Measurements from ENCODE around the gene CYP2C18. TPM values are rescaled to one million over a fixed set of nuclear protein-coding genes. Genes with fewer than 3 reads are reported as not detected.

Gene CYP2C18
- 0.07 to 0.11 TPM (median 0.08 TPM) in 3 of 5 replicates, not detected in the others for total RNA-seq (2022; extraction: Qiagen RNA extraction)

DNA sequence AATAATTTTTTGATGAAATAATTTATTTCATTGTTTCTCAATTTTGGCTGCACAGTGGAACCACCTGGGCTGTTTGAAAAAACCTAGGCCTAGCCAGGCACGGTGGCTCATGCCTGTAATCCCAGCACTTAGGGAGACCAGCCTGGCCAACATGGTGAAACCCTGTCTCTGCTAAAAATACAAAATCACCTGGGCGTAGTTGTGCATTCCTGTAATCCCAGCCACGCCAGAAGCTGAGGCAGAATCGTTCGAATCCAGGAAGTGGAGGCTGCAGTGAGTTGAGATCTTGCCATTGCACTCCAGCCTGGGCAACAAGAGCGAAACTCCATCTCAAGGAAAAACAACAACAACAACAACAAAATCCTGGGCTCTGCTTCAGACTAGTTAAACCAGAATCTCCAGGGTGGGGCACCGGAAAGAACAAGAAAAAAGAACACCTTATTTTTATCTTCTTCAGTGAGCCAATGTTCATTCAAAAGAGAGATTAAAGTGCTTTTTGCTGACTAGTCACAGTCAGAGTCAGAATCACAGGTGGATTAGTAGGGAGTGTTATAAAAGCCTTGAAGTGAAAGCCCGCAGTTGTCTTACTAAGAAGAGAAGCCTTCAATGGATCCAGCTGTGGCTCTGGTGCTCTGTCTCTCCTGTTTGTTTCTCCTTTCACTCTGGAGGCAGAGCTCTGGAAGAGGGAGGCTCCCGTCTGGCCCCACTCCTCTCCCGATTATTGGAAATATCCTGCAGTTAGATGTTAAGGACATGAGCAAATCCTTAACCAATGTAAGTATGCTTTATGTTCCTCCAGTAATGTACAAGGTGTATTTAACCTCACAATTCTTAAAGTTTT is at the start of gene CYP2C18:
CYP2C18 (plus strand) TSS at position 516 of the 841 bp plus-strand sequence; CDS start at position 607, 91 bp downstream.

DNA sequence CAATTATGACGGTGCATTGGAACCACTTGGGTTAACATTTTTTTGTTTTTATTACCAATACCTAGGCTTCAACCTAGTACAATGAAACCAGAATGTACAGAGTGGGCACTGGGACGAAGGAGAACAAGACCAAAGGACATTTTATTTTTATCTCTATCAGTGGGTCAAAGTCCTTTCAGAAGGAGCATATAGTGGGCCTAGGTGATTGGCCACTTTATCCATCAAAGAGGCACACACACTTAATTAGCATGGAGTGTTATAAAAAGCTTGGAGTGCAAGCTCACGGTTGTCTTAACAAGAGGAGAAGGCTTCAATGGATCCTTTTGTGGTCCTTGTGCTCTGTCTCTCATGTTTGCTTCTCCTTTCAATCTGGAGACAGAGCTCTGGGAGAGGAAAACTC is 78.9 kb downstream of the CYP2C18 start, which contains the start of gene CYP2C19:
CYP2C19 (plus strand) TSS at position 289 of the 400 bp plus-strand sequence; CDS start at position 314, 25 bp downstream.

Other genes with a start within 250 kb of the CYP2C18 start
- 24.4 to 28.3 TPM (median 27.3 TPM) in 5 replicates for gene HELLS, start 137.9 kb upstream of the CYP2C18 start, total RNA-seq (2022; extraction: Qiagen RNA extraction)
- 0.11 TPM in 1 of 5 replicates, not detected in the others for gene CYP2C19, start 79.0 kb downstream of the CYP2C18 start, total RNA-seq (2022; extraction: Qiagen RNA extraction)